ENCODE data around the gene EBI3.
"Not testable (repeated sequence)": the region's sequence is repeated elsewhere in the genome, so short reads cannot be mapped to it uniquely, and the experiment has no call there.

EBI3 gene

GRCh38 chr19:4278419-4279266 is 49.3 kb downstream of the EBI3 start, which contains the start of gene SHD:
Gene SHD, plus strand, starts transcription at chr19:4279266. Its CDS starts 798 bp downstream, at chr19:4280064.
- in situ Hi-C loops (cut with MboI; ENCODE audit: low sequenced_read_pairs, unreplicated experiment), result no loop called here
- DNase-seq (ENCODE audit: low spot score), result no peak
- TF ChIP-seq CTCF (IDR thresholded peaks at IDR 0.05; ENCODE audit: borderline replicate concordance, control extremely low read depth, extremely low read depth, insufficient read depth, missing control alignments), result no peak

GRCh38 chr19:4279267-4279529 is 49.9 kb downstream of the EBI3 start:
- no peak for TF ChIP-seq CTCF (IDR thresholded peaks at IDR 0.05; ENCODE audit: borderline replicate concordance, control extremely low read depth, extremely low read depth, insufficient read depth, missing control alignments)
- in situ Hi-C loops (cut with MboI; ENCODE audit: low sequenced_read_pairs, unreplicated experiment), result no loop called here
- no peak for DNase-seq (ENCODE audit: low spot score)

- in situ Hi-C loops (cut with MboI; ENCODE audit: low sequenced_read_pairs, unreplicated experiment), result no loop called here
- no peak for DNase-seq (ENCODE audit: low spot score)
- no peak for TF ChIP-seq CTCF (IDR thresholded peaks at IDR 0.05; ENCODE audit: borderline replicate concordance, control extremely low read depth, extremely low read depth, insufficient read depth, missing control alignments)
These were observed 50.5 kb downstream of the EBI3 start for GRCh38 chr19:4279530-4280422.

GRCh38 chr19:4284176-4284958 is 55.0 kb downstream of the EBI3 start:
- no peak for DNase-seq (ENCODE audit: low spot score)
- in situ Hi-C loops (cut with MboI; ENCODE audit: low sequenced_read_pairs, unreplicated experiment), result no loop called here

GRCh38 chr19:4284974-4285373 is 55.7 kb downstream of the EBI3 start:
- no peak for DNase-seq (ENCODE audit: low spot score)
- no peak for TF ChIP-seq CTCF (IDR thresholded peaks at IDR 0.05; ENCODE audit: borderline replicate concordance, control extremely low read depth, extremely low read depth, insufficient read depth, missing control alignments)
- in situ Hi-C loops (cut with MboI; ENCODE audit: low sequenced_read_pairs, unreplicated experiment), result no loop called here

More at GRCh38 chr19:4284176-4284958, 55.0 kb downstream of the EBI3 start:
- TF ChIP-seq CTCF (IDR thresholded peaks at IDR 0.05; ENCODE audit: borderline replicate concordance, control extremely low read depth, extremely low read depth, insufficient read depth, missing control alignments), result no peak

- DNase-seq (ENCODE audit: low spot score); in situ Hi-C loops (cut with MboI; ENCODE audit: low sequenced_read_pairs, unreplicated experiment): not testable (repeated sequence)
These were observed 56.8 kb downstream of the EBI3 start for GRCh38 chr19:4286141-4286540.
